ENCODE results near the gene COX5A.

- TF ChIP-seq, protein P1, sequence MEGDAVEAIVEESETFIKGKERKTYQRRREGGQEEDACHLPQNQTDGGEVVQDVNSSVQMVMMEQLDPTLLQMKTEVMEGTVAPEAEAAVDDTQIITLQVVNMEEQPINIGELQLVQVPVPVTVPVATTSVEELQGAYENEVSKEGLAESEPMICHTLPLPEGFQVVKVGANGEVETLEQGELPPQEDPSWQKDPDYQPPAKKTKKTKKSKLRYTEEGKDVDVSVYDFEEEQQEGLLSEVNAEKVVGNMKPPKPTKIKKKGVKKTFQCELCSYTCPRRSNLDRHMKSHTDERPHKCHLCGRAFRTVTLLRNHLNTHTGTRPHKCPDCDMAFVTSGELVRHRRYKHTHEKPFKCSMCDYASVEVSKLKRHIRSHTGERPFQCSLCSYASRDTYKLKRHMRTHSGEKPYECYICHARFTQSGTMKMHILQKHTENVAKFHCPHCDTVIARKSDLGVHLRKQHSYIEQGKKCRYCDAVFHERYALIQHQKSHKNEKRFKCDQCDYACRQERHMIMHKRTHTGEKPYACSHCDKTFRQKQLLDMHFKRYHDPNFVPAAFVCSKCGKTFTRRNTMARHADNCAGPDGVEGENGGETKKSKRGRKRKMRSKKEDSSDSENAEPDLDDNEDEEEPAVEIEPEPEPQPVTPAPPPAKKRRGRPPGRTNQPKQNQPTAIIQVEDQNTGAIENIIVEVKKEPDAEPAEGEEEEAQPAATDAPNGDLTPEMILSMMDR (IDR thresholded peaks at IDR 0.05): no peak
- no peak for TF ChIP-seq POLR2A (IDR thresholded peaks at IDR 0.05)
These were observed 47.8 kb downstream of the COX5A start, which contains the start of gene MPI for GRCh38 chr15:74889883-74890664.
